Neuronal stem cell (in vitro differentiated cells): ENCODE results near the gene BATF.

ENCODE experiments used
- DNase-seq: peaks from one replicate; pipeline ENCODE4 v3.0.0-alpha.2; 2013; ENCODE audit warnings: low spot score
- H2AFZ ChIP-seq: one replicate; pipeline ENCODE4 v1.6.1; 2013; ENCODE audit warnings: mild to moderate bottlenecking, low read length, inconsistent platforms
- H2AK5ac ChIP-seq: 2 replicates; pipeline ENCODE4 v1.6.1; 2013; ENCODE audit warnings: low read depth, mild to moderate bottlenecking, inconsistent platforms, low read length, moderate library complexity, mixed read lengths
- H2BK120ac ChIP-seq: 2 replicates; pipeline ENCODE4 v1.6.1; 2013; ENCODE audit warnings: low read depth, mild to moderate bottlenecking, inconsistent platforms, low read length, moderate library complexity, mixed read lengths
- H2BK12ac ChIP-seq: one replicate; pipeline ENCODE4 v1.6.1; 2013; ENCODE audit warnings: low read length, inconsistent platforms
- H2BK15ac ChIP-seq: 2 replicates; pipeline ENCODE4 v1.6.1; 2013; ENCODE audit warnings: mild to moderate bottlenecking, low read length, inconsistent platforms, mixed read lengths
- H2BK5ac ChIP-seq: one replicate; pipeline ENCODE4 v1.6.1; 2013; ENCODE audit warnings: inconsistent platforms, mild to moderate bottlenecking, low read length, moderate library complexity
- H3K14ac ChIP-seq: one replicate; pipeline ENCODE4 v1.6.1; 2013; ENCODE audit warnings: low read length, inconsistent platforms
- H3K18ac ChIP-seq: 2 replicates; pipeline ENCODE4 v1.6.1; 2013; ENCODE audit warnings: low read length, inconsistent platforms
- H3K23ac ChIP-seq: 2 replicates; pipeline ENCODE4 v1.6.1; 2013; ENCODE audit warnings: low read depth, mild to moderate bottlenecking, mixed read lengths, low read length, inconsistent platforms; ENCODE audit not compliant: poor library complexity
- H3K27ac ChIP-seq: replicated peaks from 3 replicates; pipeline ENCODE4 v1.5.1; 2013; ENCODE audit warnings: low read length, inconsistent platforms
- H3K27me3 ChIP-seq, 3 experiments: 2 replicates each; pipeline ENCODE4 v1.6.1; 2013; ENCODE audit warnings: low read length in 3 of 3, mild to moderate bottlenecking in 2 of 3, inconsistent platforms in 1 of 3, low read depth in 1 of 3, mixed read lengths in 1 of 3, moderate library complexity in 1 of 3; ENCODE audit not compliant: control insufficient read depth in 3 of 3, insufficient read depth in 3 of 3
- H3K36me3 ChIP-seq, 2 donors: replicated peaks in 1 of 2; 2 replicates each; pipeline ENCODE4 v1.6.1; 2013; ENCODE audit warnings: low read length in 2 of 2; ENCODE audit not compliant: control insufficient read depth in 2 of 2, insufficient read depth in 2 of 2
- H3K4ac ChIP-seq: 2 replicates; pipeline ENCODE4 v1.6.1; 2013; ENCODE audit warnings: inconsistent platforms, mild to moderate bottlenecking, low read length, moderate library complexity
- H3K4me1 ChIP-seq, 2 donors: 1 replicate in 1 of 2; 2 replicates in 1 of 2; pipeline ENCODE4 v1.6.1; 2013; ENCODE audit warnings: low read length in 2 of 2, low read depth in 1 of 2; ENCODE audit not compliant: control insufficient read depth in 2 of 2, insufficient read depth in 1 of 2
- H3K4me2 ChIP-seq: one replicate; pipeline ENCODE4 v1.6.1; 2013; ENCODE audit warnings: mild to moderate bottlenecking, low read length, inconsistent platforms; ENCODE audit not compliant: insufficient read depth, poor library complexity, severe bottlenecking
- H3K4me3 ChIP-seq, 2 donors: 2 replicates each; pipeline ENCODE4 v1.5.1; 2013; ENCODE audit warnings: low read length in 2 of 2, mild to moderate bottlenecking in 2 of 2, inconsistent platforms in 1 of 2, moderate library complexity in 1 of 2
- H3K79me1 ChIP-seq: one replicate; pipeline ENCODE4 v1.6.1; 2013; ENCODE audit warnings: low read depth, mild to moderate bottlenecking, inconsistent platforms, low read length, moderate library complexity
- H3K9ac ChIP-seq: one replicate; pipeline ENCODE4 v1.6.1; 2013; ENCODE audit warnings: mild to moderate bottlenecking, low read depth, low read length, inconsistent platforms; ENCODE audit not compliant: poor library complexity
- H3K9me3 ChIP-seq, 2 donors: replicated peaks in 1 of 2; 2 replicates each; pipeline versions ENCODE3 to v1.6.1; 2013; ENCODE audit warnings: low read length in 2 of 2, mild to moderate bottlenecking in 2 of 2, inconsistent platforms in 1 of 2, low read depth in 1 of 2, mixed read lengths in 1 of 2, moderate library complexity in 1 of 2; ENCODE audit not compliant: control insufficient read depth in 2 of 2, insufficient read depth in 1 of 2
- H4K8ac ChIP-seq: one replicate; pipeline ENCODE4 v1.6.1; 2013; ENCODE audit warnings: low read depth, mild to moderate bottlenecking, inconsistent platforms, low read length, moderate library complexity
- H4K91ac ChIP-seq: one replicate; pipeline ENCODE4 v1.6.1; 2013; ENCODE audit warnings: low read length, low read depth, mild to moderate bottlenecking, inconsistent platforms; ENCODE audit not compliant: poor library complexity
- WGBS, 2 donors: extraction: QIAGEN DNeasy Blood & Tissue Kit; methylation state at CpG; one replicate each; pipeline ENCODE4 v1.1.7; 2013; ENCODE audit warnings: missing lambda C conversion rate in 2 of 2, mixed read lengths in 1 of 2; ENCODE audit not compliant: insufficient read length in 2 of 2, insufficient replicate concordance in 1 of 2; ENCODE audit errors: extremely low coverage in 2 of 2; 5-methylcytosine and 5-hydroxymethylcytosine counted together

BATF gene

DNA sequence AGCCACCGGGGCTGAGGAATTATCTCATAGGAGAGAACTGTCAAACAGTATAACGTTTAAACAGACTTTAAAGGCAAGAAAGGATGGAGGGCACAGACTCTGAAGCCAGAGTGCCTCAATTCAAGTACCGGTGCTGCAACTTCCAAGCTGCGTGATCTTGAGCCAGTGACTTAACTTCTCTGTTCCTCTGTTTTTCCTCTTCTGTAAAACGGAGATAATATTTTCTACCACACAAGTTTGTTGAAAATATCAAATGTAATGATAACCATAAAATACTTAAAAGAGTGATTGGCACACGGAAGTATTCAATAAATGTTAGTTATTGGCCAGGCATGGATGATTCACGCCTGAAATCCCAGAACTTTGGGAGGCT lies 18.2 kb downstream of the BATF start:
- H3K27me3 ChIP-seq, result peaks cover 0 to 3% (median 0%) of the 10 kb centered on the region in 3 experiments
- no peaks in the 10 kb centered on the region for H3K9me3 ChIP-seq
- no peak overlapping the region for H3K23ac ChIP-seq
- no peak for DNase-seq
- H2AFZ ChIP-seq, result no peak overlapping the region
- WGBS, 2 donors, result no CpG with 5 or more reads among the region's 7 CpGs
- H3K4me1 ChIP-seq, result no peaks in the 10 kb centered on the region
- H2AK5ac ChIP-seq, result no peak overlapping the region
- no peak overlapping the region for H2BK15ac ChIP-seq
- no peak overlapping the region for H2BK12ac ChIP-seq
- H2BK5ac ChIP-seq, result no peak overlapping the region
- no peaks in the 10 kb centered on the region for H3K79me1 ChIP-seq
- H3K27ac ChIP-seq, result no peak overlapping the region
- no peaks in the 10 kb centered on the region for H3K36me3 ChIP-seq
- H3K18ac ChIP-seq, result no peak overlapping the region
- H3K9ac ChIP-seq, result no peak overlapping the region
- H3K4me2 ChIP-seq, result no peak overlapping the region
- no peak overlapping the region for H3K4ac ChIP-seq
- H3K14ac ChIP-seq, result no peak overlapping the region
- H3K4me3 ChIP-seq, result no peak overlapping the region
- no peak overlapping the region for H2BK120ac ChIP-seq
- H4K8ac ChIP-seq, result no peak overlapping the region
- H4K91ac ChIP-seq, result no peak overlapping the region

DNA sequence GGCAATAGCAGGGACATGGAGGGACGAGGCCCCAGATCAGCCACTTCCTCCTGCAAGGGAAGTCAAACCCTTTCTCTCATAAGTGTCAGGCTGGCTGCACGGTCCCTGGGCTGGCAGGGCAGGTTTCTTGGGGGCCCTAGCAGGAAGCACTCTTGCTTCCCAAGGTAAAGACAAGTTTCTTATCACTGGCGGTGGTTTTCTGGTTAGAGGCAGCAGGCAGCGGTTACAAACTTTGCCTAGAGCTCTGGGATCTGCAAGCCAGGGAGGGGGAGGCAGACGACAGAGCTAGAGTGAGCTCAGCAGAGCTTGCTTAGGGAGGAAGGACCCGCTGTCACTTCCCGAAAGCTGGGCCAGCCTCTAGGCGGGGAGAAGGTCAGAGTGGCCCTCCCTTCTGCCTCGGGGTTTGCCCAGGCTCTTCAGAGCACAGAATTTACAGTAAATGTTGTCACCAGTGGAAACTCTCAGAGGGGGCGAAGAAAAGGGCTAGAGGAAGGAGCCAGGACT lies 20.4 kb downstream of the BATF start:
- Histone ChIP-seq H4K91ac (no peak overlapping the region), H3K4me3 (no peak overlapping the region), H2AFZ (peak overlapping the region; percentile 73)

DNA sequence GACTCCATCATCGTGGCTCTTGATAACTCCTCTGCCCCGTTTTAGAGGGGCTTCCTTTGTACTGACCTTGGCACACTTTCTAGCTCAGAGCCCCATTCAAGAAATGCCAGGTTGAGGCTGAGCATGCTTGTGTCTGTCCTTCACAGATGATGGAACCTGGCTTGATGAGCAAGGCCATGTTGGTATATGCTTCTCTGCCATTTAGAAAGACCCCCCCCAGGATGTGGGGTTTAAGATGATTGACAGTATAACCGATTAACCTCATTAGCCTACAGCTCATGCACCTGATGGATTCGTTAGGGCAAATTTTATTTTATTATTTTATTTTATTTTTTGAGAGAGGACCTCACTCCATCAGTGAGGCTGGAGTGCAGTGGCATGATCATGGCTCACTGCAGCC lies 21.0 kb downstream of the BATF start:
- Histone ChIP-seq H2BK5ac (no peak overlapping the region), H3K4me2 (no peak overlapping the region), H3K23ac (no peak overlapping the region), H3K27me3 (peaks cover 0 to 2% (median 0%) of the 10 kb centered on the region in 3 experiments), H2BK15ac (no peak overlapping the region), H3K4ac (no peak overlapping the region), H3K27ac (no peak overlapping the region), H4K8ac (no peak overlapping the region), H3K4me1 (no peaks in the 10 kb centered on the region), H3K4me3 (no peak overlapping the region), H3K9me3 (no peaks in the 10 kb centered on the region), H3K14ac (no peak overlapping the region), H3K36me3 (no peaks in the 10 kb centered on the region), H3K18ac (no peak overlapping the region), H2BK12ac (no peak overlapping the region), H3K79me1 (no peaks in the 10 kb centered on the region), H2AK5ac (no peak overlapping the region), H4K91ac (no peak overlapping the region), H3K9ac (no peak overlapping the region), H2BK120ac (no peak overlapping the region), H2AFZ (peak overlapping the region; percentile 73)
- WGBS, 2 donors, result no CpG with 5 or more reads among the region's 4 CpGs
- no peak for DNase-seq

More for the DNA sequence above, 20.4 kb downstream of the BATF start:
- no peak overlapping the region for H2BK120ac ChIP-seq
- H2BK5ac ChIP-seq, result no peak overlapping the region
- H3K27me3 ChIP-seq, result peaks cover 0 to 2% (median 0%) of the 10 kb centered on the region in 3 experiments
- no CpG with 5 or more reads among the region's 10 CpGs for WGBS, 2 donors
- no peak overlapping the region for H3K4ac ChIP-seq
- H4K8ac ChIP-seq, result no peak overlapping the region
- no peak overlapping the region for H2BK15ac ChIP-seq
- no peak overlapping the region for H3K27ac ChIP-seq
- no peak for DNase-seq
- H2AK5ac ChIP-seq, result no peak overlapping the region
- no peak overlapping the region for H3K18ac ChIP-seq
- H3K4me1 ChIP-seq, result no peaks in the 10 kb centered on the region
- peak overlapping the region; percentile 51 for H3K9ac ChIP-seq
- H3K14ac ChIP-seq, result no peak overlapping the region
- H3K23ac ChIP-seq, result no peak overlapping the region
- H3K79me1 ChIP-seq, result no peaks in the 10 kb centered on the region
- no peaks in the 10 kb centered on the region for H3K36me3 ChIP-seq
- no peak overlapping the region for H2BK12ac ChIP-seq
- no peak overlapping the region for H3K4me2 ChIP-seq
- no peaks in the 10 kb centered on the region for H3K9me3 ChIP-seq

DNA sequence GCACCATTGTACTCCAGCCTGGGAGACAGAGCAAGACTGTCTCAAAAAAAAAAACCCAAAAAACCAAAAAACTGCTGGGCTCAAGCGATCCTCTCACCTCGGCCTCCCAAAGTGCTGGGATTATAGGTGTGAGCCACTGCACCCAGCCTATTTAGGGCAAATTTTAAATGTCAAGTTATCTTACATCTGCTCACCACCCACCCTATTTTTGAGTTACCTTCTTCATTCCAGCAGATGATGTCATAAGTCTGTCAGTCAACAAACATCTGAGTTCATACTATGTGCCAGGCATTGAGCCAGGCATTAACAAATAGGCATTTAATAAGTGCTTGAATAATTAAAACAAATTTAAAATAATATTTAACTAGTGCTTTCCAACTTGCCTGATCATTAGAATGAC lies 21.5 kb downstream of the BATF start:
- H3K9me3 ChIP-seq, result no peaks in the 10 kb centered on the region
- no peak overlapping the region for H4K8ac ChIP-seq
- H3K14ac ChIP-seq, result no peak overlapping the region
- H2BK120ac ChIP-seq, result no peak overlapping the region
- no peak overlapping the region for H2AK5ac ChIP-seq
- no peak overlapping the region for H3K4me3 ChIP-seq
- no peak for DNase-seq
- H3K9ac ChIP-seq, result no peak overlapping the region
- H3K4me1 ChIP-seq, result no peaks in the 10 kb centered on the region
- no peaks in the 10 kb centered on the region for H3K36me3 ChIP-seq
- H3K18ac ChIP-seq, result no peak overlapping the region
- H3K4me2 ChIP-seq, result no peak overlapping the region
- no peak overlapping the region for H2BK15ac ChIP-seq
- no peak overlapping the region for H4K91ac ChIP-seq
- no peak overlapping the region for H2AFZ ChIP-seq
- no peak overlapping the region for H2BK12ac ChIP-seq
- WGBS, 2 donors, result no CpG with 5 or more reads among the region's 2 CpGs
- no peak overlapping the region for H3K23ac ChIP-seq
- no peak overlapping the region for H3K27ac ChIP-seq
- H3K79me1 ChIP-seq, result no peaks in the 10 kb centered on the region
- no peak overlapping the region for H3K4ac ChIP-seq
- peaks cover 0 to 2% (median 0%) of the 10 kb centered on the region in 3 experiments for H3K27me3 ChIP-seq
- no peak overlapping the region for H2BK5ac ChIP-seq
